Renal pelvis (tissue), 12 donors: ENCODE measurements around the gene FAM53A. TPM values are rescaled to one million over a fixed set of nuclear protein-coding genes. Genes with fewer than 3 reads are reported as not detected.
A peak's percentile ranks its signal among the peaks of the same experiment; 100 is the strongest.

ENCODE experiments used
- DNase-seq: peaks from one replicate; pipeline ENCODE4 v3.0.0-alpha.2; 2013
- long read RNA-seq, 16 experiments: transcript quantifications; one replicate each; lab custom pipeline, GENCODE V29; 2026
- polyA plus RNA-seq, 3 donors: library from polyadenylated mRNA; unstranded; fragments of 120-200 nt; gene quantifications; one replicate each; pipeline ENCODE4 v1.2.1, GENCODE V29; 2013; ENCODE audit not compliant: insufficient read length in 3 of 3

Gene FAM53A
- polyA plus RNA-seq: 1 to 10 TPM; 2.5 to 3.0 (median 2.8) TPM
- long read RNA-seq, donor 1: 0 reads
- long read RNA-seq, donor 2, partial matches to known transcripts: 0 of 1 reads
- long read RNA-seq, donor 2, other reads (novel, unspliced or antisense): 0 of 1 reads
- long read RNA-seq, donor 3: 0 reads
- long read RNA-seq, donor 4: 0 reads
- long read RNA-seq, donor 5, partial matches to known transcripts: 5 of 5 reads
- long read RNA-seq, donor 5, other reads (novel, unspliced or antisense): 0 of 5 reads
- long read RNA-seq, donor 6: 0 reads
- long read RNA-seq, donor 7: 0 reads
- long read RNA-seq, donor 8: 0 reads
- long read RNA-seq, donor 9, partial matches to known transcripts: 0 of 1 reads
- long read RNA-seq, donor 9, other reads (novel, unspliced or antisense): 0 of 1 reads
- long read RNA-seq, donor 10, partial matches to known transcripts: 26 of 26 reads
- long read RNA-seq, donor 10, other reads (novel, unspliced or antisense): 0 of 26 reads
- long read RNA-seq, donor 11: 0 reads
- long read RNA-seq, donor 12: 0 reads
- long read RNA-seq, donor 13: 0 reads
- long read RNA-seq, donor 14: 0 reads
- long read RNA-seq, donor 15, partial matches to known transcripts: 0 of 1 reads
- long read RNA-seq, donor 15, other reads (novel, unspliced or antisense): 0 of 1 reads
- long read RNA-seq, donor 16, partial matches to known transcripts: 0 of 1 reads
- long read RNA-seq, donor 16, other reads (novel, unspliced or antisense): 0 of 1 reads

- peak; percentile 85 for DNase-seq
These were observed at the start of gene FAM53A for GRCh38 chr4:1683736-1684505. Gene FAM53A (minus strand): TSS chr4:1684313. CDS start chr4:1668741, 15,572 bp downstream.

GRCh38 chr4:1732911-1733310, 48.8 kb upstream of the FAM53A start:
- no peak for DNase-seq

GRCh38 chr4:1731180-1731579, 47.1 kb upstream of the FAM53A start:
- DNase-seq: no peak

GRCh38 chr4:1730532-1731135, 46.5 kb upstream of the FAM53A start:
- no peak for DNase-seq

- no peak for DNase-seq
These were observed 44.2 kb upstream of the FAM53A start for GRCh38 chr4:1728061-1728980.

GRCh38 chr4:1727117-1728031, 43.3 kb upstream of the FAM53A start:
- DNase-seq: no peak

GRCh38 chr4:1726146-1726934, 42.2 kb upstream of the FAM53A start:
- peak; percentile 87 for DNase-seq

GRCh38 chr4:1725521-1725920, 41.4 kb upstream of the FAM53A start:
- no peak for DNase-seq

GRCh38 chr4:1723131-1723801, 39.2 kb upstream of the FAM53A start:
- DNase-seq: no peak

- no peak for DNase-seq
These were observed 38.5 kb upstream of the FAM53A start for GRCh38 chr4:1722551-1723118.

GRCh38 chr4:1721666-1722550, 37.8 kb upstream of the FAM53A start:
- DNase-seq: no peak

- peak; percentile 95 for DNase-seq
These were observed 37.0 kb upstream of the FAM53A start, which contains the start of the genes TACC3 and TMEM129 for GRCh38 chr4:1721003-1721665. Gene TACC3 (plus strand): TSS chr4:1721521. CDS start chr4:1723422, 1,901 bp downstream. Gene TMEM129 (minus strand): TSS chr4:1721323. CDS start chr4:1720837, 486 bp downstream.

- no peak for DNase-seq
These were observed 36.3 kb upstream of the FAM53A start for GRCh38 chr4:1720163-1720983.

GRCh38 chr4:1718095-1718850, 34.2 kb upstream of the FAM53A start:
- DNase-seq: no peak
